Activated naive CD4-positive, alpha-beta T cell treated with anti-CD3 and anti-CD28 coated beads, Interleukin-2, amount 50 U/mL, for 24 hours (primary cell): ENCODE results near the gene DMRTB1.

ENCODE experiments used
- H3K27ac Mint-ChIP-seq: one replicate; pipeline ENCODE4 v1.8.0; 2021; ENCODE audit warnings: mild to moderate bottlenecking, mixed read lengths
- H3K27me3 Mint-ChIP-seq: one replicate; pipeline ENCODE4 v1.8.0; 2021; ENCODE audit warnings: mixed read lengths
- H3K36me3 Mint-ChIP-seq: one replicate; pipeline ENCODE4 v1.8.0; 2021; ENCODE audit warnings: mixed read lengths
- H3K4me1 Mint-ChIP-seq: one replicate; pipeline ENCODE4 v1.8.0; 2021; ENCODE audit warnings: mixed read lengths
- H3K4me3 Mint-ChIP-seq: one replicate; pipeline ENCODE4 v1.8.0; 2021; ENCODE audit warnings: mild to moderate bottlenecking, mixed read lengths
- H3K9me3 Mint-ChIP-seq: one replicate; pipeline ENCODE4 v1.8.0; 2021; ENCODE audit warnings: mixed read lengths

Gene DMRTB1

DNA sequence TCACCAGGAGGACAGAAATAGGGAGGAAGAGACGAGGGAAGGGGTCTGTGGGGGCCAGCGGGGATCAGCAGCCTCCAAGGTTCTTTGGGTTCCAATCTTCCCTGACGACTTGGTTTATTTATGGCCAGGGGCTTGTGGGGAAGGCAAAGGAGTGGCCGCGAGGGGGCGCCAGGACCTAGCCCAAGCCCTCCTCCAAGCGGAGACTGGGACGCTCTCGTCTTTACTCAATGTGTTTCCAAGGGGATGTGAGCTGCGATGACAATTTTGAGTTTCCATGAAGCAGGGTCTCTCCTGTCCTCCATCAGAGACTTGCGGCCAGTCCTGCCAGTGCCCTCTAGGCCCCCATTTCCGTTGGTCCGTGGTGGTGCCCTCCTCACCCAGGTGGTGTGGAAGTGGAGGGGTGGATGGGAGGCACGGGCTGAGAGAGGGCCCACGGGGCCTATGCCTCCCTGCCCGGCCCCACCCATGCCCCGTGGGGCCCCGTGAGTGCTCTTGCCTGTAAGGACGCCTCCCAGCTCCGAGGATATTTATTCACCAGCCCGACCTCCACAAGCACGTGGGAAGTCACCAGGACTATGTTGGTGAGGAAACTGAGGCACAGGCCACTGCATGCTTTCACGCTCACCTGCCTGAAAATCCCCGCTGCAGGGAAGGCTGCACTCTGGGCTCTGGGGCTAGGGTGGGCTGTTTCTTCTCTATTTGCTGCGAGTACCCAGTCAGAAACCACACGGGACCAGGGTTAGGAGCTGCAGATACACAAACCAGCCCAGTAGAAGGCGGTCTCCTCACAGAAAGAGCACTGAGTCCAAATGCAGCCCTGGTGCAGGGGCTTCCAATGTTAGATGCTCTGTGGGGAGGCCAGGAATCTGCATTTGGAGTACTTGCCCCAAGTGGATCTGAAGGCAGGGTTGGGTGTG, 26.5 kb downstream of the DMRTB1 start:
- no peaks in the 10 kb centered on the region for H3K9me3 Mint-ChIP-seq
- H3K27ac Mint-ChIP-seq: no peak overlapping the region
- H3K4me1 Mint-ChIP-seq: peaks cover 6% of the 10 kb centered on the region
- no peak overlapping the region for H3K4me3 Mint-ChIP-seq
- peaks cover 13% of the 10 kb centered on the region for H3K27me3 Mint-ChIP-seq
- H3K36me3 Mint-ChIP-seq: no peaks in the 10 kb centered on the region

DNA sequence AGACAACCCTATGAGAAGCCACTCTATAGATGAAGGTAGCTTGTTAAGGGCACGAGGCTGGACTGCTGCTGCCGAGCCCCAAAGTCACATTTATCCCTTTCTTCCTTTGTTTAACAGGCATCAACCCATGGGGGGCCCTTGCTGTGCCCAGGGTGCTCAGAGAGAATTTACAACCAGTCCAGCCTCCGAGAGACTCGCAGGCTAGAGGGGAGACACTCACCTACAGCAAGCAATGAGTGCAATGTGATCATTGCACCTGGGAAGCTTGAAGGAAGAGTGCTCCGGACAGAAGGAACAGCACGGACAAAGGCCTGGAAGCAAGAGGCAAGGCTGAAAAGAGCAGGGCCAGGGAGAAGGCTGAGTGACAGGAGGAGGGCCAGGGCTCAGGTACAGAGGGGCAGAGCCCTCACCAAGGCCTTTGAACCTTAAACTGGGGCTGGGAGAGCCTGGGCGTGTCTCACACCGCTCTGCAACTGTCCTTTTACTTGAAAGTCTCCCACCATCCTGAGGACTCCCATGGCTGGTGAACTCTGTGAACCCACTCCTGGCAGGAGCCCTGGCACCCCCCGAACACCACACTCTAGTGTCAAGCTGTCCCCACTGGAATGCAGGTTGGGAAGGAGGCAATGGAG, 27.3 kb downstream of the DMRTB1 start:
- Mint-ChIP-seq H3K36me3 (no peaks in the 10 kb centered on the region), H3K4me3 (no peak overlapping the region), H3K27ac (no peak overlapping the region), H3K9me3 (no peaks in the 10 kb centered on the region), H3K4me1 (peaks cover 6% of the 10 kb centered on the region), H3K27me3 (peaks cover 13% of the 10 kb centered on the region)

DNA sequence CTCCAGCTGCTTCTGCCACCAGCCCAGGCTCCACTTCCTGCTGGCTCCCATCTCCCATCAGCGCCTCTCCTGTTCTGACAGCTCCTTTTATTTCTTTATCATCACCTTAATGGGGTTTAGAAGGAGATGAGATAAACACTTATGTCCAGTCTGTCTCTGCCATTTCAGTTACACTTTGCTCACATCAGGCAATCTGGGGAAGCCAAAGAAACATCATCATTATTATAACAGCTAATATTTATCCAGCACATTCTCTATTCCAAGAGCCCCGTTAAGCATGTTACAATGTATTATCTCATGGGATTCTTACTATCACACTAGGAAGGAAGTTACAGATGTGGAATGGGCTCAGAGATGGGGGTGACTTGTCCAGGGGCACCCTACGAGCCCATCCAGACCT, 31.2 kb downstream of the DMRTB1 start:
- H3K4me1 Mint-ChIP-seq: peaks cover 3% of the 10 kb centered on the region
- peaks cover 8% of the 10 kb centered on the region for H3K27me3 Mint-ChIP-seq
- no peaks in the 10 kb centered on the region for H3K36me3 Mint-ChIP-seq
- no peaks in the 10 kb centered on the region for H3K9me3 Mint-ChIP-seq
- H3K27ac Mint-ChIP-seq: no peak overlapping the region
- H3K4me3 Mint-ChIP-seq: no peak overlapping the region

- no peaks in the 10 kb centered on the region for H3K36me3 Mint-ChIP-seq
- H3K9me3 Mint-ChIP-seq: no peaks in the 10 kb centered on the region
- no peaks in the 10 kb centered on the region for H3K27me3 Mint-ChIP-seq
- no peak overlapping the region for H3K27ac Mint-ChIP-seq
- H3K4me1 Mint-ChIP-seq: no peaks in the 10 kb centered on the region
- H3K4me3 Mint-ChIP-seq: no peak overlapping the region
Observed at GRCh38 chr1:53495633-53496345, 36.6 kb downstream of the DMRTB1 start.

DNA sequence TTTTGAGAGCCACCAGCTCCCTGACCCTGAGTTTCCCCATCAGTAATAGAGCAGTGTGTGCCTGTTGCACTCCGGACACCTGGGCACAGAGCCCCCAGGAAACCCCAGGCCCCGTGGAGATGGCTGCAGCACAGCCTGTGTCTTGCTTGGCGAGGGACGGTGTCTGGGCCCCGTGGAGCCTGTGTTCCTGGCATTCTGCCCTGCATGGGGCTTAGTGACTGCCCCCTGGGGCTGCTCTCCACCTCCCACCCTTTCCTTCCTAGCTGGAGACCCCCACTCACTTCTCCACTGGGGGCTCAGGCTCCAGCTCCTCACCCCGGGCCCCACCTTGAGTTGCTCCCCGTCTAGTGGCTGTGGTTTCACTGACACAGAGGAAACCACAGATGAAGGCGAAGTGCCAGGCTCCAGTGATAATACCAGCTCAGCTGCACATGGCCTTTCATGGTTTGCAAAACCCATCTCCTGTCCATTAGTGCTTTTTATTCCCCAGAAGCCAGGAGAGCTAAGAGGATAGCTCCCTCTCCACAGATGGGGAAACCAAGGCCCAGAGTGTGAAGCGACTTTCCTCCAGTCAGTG, 39.4 kb downstream of the DMRTB1 start:
- H3K4me3 Mint-ChIP-seq: no peak overlapping the region
- H3K27ac Mint-ChIP-seq: no peak overlapping the region
- no peaks in the 10 kb centered on the region for H3K4me1 Mint-ChIP-seq
- no peaks in the 10 kb centered on the region for H3K9me3 Mint-ChIP-seq
- H3K27me3 Mint-ChIP-seq: no peaks in the 10 kb centered on the region
- no peaks in the 10 kb centered on the region for H3K36me3 Mint-ChIP-seq

- Mint-ChIP-seq H3K4me3 (no peak overlapping the region), H3K36me3 (no peaks in the 10 kb centered on the region), H3K9me3 (no peaks in the 10 kb centered on the region), H3K27me3 (no peaks in the 10 kb centered on the region), H3K27ac (no peak overlapping the region), H3K4me1 (no peaks in the 10 kb centered on the region)
Observed at GRCh38 chr1:53499257-53500203, 40.3 kb downstream of the DMRTB1 start.

DNA sequence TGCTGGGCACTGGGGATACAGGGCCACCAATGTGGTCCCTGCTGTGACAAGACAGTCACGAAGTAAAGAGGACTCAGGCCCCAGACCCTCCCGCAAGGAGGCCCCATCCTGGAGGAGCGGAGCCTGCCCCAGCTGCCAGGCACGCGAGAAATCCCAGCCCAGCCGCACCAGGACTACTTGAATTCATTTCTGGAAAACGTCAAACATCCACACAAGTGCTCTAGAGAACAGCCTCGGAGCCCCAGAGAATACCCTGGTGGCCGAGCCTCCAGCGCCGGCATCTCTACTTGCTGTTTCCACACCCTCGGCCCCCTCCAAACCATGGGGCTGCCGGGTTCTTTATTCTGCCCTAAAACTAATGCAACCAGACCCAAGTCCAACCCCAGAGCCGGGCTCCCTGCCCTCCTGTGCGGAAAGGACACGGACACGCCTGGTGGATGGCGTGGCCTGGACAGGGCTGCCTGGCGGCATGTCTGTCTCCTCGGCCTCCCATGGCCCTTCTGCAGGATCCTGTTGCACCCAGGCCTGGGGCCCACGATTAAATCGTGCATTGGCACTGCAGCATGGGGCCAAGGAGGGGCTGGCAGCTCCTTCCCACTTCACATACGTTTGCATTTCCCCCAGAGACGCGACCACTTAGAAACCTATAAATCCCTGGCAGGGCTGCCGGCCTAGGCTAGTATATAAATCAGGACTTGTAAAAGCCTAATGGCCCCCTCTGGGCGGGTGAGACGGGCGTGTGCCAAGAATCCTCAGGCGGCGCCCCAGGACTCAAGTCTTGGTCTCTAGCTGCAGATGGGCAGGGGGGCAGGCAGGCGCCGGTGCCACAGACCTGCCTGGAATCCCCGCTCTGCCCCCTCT, 41.2 kb downstream of the DMRTB1 start:
- Mint-ChIP-seq H3K4me3 (no peak overlapping the region), H3K4me1 (no peaks in the 10 kb centered on the region), H3K9me3 (no peaks in the 10 kb centered on the region), H3K36me3 (no peaks in the 10 kb centered on the region), H3K27me3 (no peaks in the 10 kb centered on the region), H3K27ac (no peak overlapping the region)

GRCh38 chr1:53501065-53502005, 42.1 kb downstream of the DMRTB1 start:
- no peaks in the 10 kb centered on the region for H3K27me3 Mint-ChIP-seq
- no peak overlapping the region for H3K27ac Mint-ChIP-seq
- no peaks in the 10 kb centered on the region for H3K9me3 Mint-ChIP-seq
- H3K4me3 Mint-ChIP-seq: no peak overlapping the region
- H3K4me1 Mint-ChIP-seq: no peaks in the 10 kb centered on the region
- H3K36me3 Mint-ChIP-seq: no peaks in the 10 kb centered on the region

DNA sequence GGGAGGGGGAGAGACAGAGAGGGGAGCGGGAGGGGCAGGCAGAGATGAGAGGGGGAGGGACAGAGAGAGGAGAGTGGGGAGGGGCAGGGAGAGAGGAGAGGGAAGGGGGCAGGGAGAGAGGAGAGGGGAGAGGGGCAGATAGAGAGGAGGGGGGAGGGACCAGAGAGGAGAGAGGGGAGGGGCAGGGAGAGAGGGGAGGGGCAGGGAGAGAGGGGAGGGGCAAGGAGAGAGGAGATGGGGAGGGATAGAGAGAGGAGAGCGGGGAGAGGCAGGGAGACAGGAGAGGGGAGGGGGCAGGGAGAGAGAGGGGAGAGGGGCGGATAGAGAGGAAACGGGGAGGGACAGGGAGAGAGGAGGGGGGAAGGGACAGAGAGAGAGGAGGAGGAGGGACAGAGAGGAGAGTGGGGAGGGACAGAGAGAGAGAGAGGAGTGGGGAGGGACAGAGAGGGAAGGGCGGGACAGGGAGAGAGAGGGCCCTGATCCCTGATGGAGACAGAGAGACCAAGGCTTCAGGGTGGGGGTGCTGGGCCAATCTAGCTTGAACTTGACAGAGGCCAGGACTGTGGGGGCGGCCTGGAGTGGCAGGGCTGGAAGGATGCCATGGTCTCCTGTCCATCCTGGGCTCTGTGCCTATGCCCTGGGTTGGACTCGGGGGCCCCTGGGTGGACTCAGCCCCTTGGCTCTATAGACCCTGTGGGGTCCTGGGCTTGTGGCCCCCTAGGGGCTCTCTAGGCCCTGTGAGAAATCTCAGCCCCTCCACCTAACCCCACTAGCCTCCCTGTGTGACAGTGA, 43.6 kb downstream of the DMRTB1 start:
- Mint-ChIP-seq H3K36me3 (no peaks in the 10 kb centered on the region), H3K4me1 (no peaks in the 10 kb centered on the region), H3K4me3 (no peak overlapping the region), H3K27me3 (no peaks in the 10 kb centered on the region), H3K9me3 (no peaks in the 10 kb centered on the region), H3K27ac (no peak overlapping the region)

DNA sequence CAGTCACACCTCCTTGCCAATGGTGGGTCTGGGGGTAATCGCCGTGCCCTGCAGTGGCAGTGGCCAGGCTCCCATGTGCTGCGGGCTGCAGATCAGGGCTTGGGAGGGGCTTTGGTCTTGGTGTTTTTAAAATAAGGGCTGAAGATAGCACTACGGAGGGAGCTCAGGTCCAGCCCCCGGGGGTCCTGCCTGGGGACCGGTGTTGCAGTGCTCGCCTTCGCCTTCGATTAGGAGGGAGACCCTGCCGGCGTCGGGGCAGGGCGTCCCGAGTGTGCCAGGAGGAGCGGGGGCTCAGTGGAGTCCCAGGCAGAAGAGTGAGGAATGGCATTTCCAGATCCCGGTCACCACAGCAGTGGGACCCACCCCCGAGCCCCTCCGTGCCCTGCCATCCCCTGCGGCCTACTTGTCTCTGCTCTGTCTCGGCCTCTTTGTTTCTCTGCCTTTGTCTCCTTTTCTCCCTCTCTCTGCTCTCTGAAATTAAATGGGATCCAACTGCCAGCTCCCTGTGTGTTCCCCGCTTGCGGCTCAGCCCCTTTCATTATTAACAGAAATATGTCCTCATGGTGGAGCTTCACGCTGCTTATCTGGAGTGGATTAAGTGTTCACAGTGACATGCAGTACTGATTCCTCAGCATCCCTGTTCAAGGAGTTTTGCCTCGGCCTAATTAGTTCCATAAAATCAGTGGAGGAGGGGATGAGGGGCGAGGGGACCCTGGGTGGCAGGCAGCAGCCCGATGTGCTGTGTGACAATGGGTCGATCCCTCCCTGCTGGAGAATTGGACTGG, 44.4 kb downstream of the DMRTB1 start:
- Mint-ChIP-seq H3K27ac (peak overlapping the region; percentile 42), H3K9me3 (no peaks in the 10 kb centered on the region), H3K4me3 (no peak overlapping the region), H3K36me3 (no peaks in the 10 kb centered on the region), H3K27me3 (no peaks in the 10 kb centered on the region), H3K4me1 (no peaks in the 10 kb centered on the region)

DNA sequence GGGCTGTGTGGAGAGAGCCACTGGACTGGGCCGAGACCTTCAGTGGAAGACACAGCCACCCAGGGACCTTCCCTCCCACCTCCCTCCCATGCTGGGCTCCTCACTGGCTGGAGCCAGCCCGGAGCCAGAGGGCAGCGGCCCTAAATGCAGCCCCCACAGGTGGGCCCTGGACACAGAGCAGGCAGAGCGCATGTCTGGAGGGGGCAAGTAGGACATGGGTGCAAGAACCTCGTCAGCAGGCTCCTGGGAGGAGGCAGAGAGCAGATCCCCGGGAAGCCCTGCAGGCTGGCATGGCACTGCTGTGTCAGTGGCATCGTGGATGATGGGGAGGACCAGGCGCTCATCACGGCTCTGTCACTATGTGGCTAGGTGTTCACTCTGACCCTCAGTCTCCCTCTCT, 45.7 kb downstream of the DMRTB1 start:
- Mint-ChIP-seq H3K4me3 (no peak overlapping the region), H3K27ac (no peak overlapping the region)

GRCh38 chr1:53505401-53505800, 46.2 kb downstream of the DMRTB1 start:
- no peak overlapping the region for H3K27ac Mint-ChIP-seq

More for the DNA sequence above, 45.7 kb downstream of the DMRTB1 start:
- H3K36me3 Mint-ChIP-seq: no peaks in the 10 kb centered on the region
- H3K4me1 Mint-ChIP-seq: no peaks in the 10 kb centered on the region
- H3K9me3 Mint-ChIP-seq: no peaks in the 10 kb centered on the region
- H3K27me3 Mint-ChIP-seq: no peaks in the 10 kb centered on the region

More at GRCh38 chr1:53505401-53505800, 46.2 kb downstream of the DMRTB1 start:
- Mint-ChIP-seq H3K36me3 (no peaks in the 10 kb centered on the region), H3K27me3 (no peaks in the 10 kb centered on the region), H3K4me3 (no peak overlapping the region), H3K9me3 (no peaks in the 10 kb centered on the region), H3K4me1 (no peaks in the 10 kb centered on the region)
